GM12872 (cell line): Measurements from ENCODE around the gene STPG1.

Source experiments
- TF ChIP-seq, protein P1 (sequence below): IDR thresholded peaks from 3 replicates; pipeline ENCODE4 v1.5.1; 2011; ENCODE audit warnings: low read depth, mild to moderate bottlenecking, low read length, moderate library complexity; ENCODE audit not compliant: insufficient read depth

Gene STPG1

GRCh38 chr1:24374891-24375786, 38.4 kb downstream of the STPG1 start:
- TF ChIP-seq, protein P1, sequence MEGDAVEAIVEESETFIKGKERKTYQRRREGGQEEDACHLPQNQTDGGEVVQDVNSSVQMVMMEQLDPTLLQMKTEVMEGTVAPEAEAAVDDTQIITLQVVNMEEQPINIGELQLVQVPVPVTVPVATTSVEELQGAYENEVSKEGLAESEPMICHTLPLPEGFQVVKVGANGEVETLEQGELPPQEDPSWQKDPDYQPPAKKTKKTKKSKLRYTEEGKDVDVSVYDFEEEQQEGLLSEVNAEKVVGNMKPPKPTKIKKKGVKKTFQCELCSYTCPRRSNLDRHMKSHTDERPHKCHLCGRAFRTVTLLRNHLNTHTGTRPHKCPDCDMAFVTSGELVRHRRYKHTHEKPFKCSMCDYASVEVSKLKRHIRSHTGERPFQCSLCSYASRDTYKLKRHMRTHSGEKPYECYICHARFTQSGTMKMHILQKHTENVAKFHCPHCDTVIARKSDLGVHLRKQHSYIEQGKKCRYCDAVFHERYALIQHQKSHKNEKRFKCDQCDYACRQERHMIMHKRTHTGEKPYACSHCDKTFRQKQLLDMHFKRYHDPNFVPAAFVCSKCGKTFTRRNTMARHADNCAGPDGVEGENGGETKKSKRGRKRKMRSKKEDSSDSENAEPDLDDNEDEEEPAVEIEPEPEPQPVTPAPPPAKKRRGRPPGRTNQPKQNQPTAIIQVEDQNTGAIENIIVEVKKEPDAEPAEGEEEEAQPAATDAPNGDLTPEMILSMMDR: no peak

- TF ChIP-seq, protein P1: no peak
Observed at GRCh38 chr1:24373710-24374109, 39.9 kb downstream of the STPG1 start.

- TF ChIP-seq, protein P1: no peak
Observed at GRCh38 chr1:24373044-24373443, 40.5 kb downstream of the STPG1 start.

- TF ChIP-seq, protein P1: no peak
Observed at GRCh38 chr1:24369801-24370200, 43.8 kb downstream of the STPG1 start.

- TF ChIP-seq, protein P1: no peak
Observed at GRCh38 chr1:24369199-24369598, 44.4 kb downstream of the STPG1 start.

GRCh38 chr1:24366707-24367106, 46.9 kb downstream of the STPG1 start:
- TF ChIP-seq, protein P1: no peak

GRCh38 chr1:24364975-24365678, 48.5 kb downstream of the STPG1 start:
- TF ChIP-seq, protein P1: no peak
